AG09319 (cell line): Measurements from ENCODE around the gene FTCDNL1.

Experiments used
- DNase-seq: peaks from one replicate; pipeline ENCODE4 v3.0.0-alpha.2; 2010; ENCODE audit warnings: low read depth; ENCODE audit errors: extremely low read depth
- TF ChIP-seq, protein P1 (sequence below): IDR thresholded peaks from 2 replicates; pipeline ENCODE4 v1.5.1; 2011; ENCODE audit warnings: low read depth, mild to moderate bottlenecking, inconsistent platforms, low read length, moderate library complexity

Gene FTCDNL1

DNA sequence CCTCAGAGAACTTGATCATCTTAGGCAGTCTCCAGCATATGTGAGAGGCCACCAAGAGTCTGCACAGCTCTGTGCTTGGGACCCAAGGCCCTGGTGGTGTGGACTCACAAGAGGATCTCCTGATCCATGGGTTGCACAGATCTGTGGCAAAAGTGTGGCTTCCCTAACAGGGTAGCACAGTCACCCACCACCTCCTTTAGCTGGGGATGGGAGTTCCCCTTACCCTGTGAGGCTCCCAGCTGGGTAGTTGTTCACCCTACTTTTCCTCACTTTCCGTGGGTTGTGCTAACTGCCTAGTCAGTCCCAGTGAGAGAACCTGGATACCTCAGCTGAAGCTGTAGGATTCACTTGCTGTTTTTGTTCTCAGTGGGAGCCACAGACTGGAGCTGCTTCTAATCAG, 123.7 kb downstream of the FTCDNL1 start:
- TF ChIP-seq, protein P1, sequence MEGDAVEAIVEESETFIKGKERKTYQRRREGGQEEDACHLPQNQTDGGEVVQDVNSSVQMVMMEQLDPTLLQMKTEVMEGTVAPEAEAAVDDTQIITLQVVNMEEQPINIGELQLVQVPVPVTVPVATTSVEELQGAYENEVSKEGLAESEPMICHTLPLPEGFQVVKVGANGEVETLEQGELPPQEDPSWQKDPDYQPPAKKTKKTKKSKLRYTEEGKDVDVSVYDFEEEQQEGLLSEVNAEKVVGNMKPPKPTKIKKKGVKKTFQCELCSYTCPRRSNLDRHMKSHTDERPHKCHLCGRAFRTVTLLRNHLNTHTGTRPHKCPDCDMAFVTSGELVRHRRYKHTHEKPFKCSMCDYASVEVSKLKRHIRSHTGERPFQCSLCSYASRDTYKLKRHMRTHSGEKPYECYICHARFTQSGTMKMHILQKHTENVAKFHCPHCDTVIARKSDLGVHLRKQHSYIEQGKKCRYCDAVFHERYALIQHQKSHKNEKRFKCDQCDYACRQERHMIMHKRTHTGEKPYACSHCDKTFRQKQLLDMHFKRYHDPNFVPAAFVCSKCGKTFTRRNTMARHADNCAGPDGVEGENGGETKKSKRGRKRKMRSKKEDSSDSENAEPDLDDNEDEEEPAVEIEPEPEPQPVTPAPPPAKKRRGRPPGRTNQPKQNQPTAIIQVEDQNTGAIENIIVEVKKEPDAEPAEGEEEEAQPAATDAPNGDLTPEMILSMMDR: no peak
- DNase-seq: no peak

DNA sequence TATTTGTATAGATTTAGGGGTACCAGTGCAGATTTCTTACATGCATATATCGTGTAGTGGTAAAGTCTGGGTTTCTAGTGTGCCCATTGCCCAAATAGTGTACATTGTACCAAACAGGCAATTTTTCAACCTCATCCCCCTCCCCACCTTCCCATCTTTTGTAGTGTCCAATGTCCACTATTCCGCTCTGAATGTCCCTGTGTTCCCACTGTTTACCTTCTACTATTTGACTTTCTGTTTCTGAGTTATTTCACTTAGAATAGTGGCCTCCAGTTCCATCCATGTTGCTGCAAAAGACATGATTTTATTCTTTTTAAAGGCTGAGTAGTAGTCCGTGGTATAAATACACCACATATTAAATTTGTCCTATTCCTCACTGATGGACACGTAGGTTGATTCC, 132.9 kb downstream of the FTCDNL1 start:
- DNase-seq: no peak
- TF ChIP-seq, protein P1: no peak

DNA sequence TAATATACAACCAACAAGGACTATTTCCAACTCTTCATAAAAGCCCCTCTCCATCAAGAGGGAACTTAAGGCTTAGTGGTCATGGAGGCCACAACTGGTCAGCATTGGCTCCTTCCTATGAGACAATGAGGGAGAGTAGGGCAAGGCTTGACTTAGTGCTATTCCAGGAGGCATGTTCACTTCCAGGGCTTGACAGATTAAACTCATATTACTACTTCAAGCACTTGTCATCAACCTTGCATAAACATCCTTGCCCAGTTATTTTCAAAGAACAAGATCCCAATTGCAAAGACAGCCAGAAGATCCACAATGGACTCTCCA, 133.4 kb downstream of the FTCDNL1 start:
- TF ChIP-seq, protein P1: no peak
- no peak for DNase-seq

DNA sequence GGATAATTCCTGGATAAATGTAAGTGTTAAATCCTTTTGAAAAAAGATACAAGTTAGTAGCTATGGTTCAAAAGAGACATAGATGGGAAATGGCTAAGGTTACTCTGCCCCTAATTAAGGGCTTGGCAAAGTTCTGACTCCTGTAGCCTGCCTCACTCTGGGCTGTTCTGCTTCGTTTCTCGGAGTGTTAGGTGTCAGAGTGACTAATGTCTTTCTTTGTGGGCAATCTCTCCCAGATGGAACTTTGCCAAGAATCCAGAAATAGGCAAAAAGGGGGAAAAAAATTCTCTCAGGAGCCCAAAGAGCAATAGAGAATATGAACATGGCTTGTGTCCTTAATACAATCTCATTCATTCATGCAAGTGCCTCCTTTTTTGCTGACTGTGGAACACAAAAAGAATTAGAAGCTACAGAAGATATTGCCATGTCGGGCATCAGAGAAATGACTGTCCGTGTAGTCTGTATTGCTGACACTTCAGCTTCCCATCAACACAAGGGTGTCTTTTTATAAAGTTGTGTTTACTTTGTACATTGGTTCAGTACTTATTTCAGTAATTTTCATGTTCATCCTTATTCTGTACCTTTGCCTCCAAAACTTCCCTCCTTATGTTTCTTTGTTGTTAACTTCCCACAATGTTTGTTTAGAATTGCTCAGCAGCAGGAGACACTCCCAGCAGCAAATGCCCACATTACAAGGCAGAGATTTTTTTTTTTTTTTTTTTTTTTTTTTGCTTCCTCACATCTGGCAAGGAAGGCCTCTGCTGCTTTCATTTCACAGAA, 134.0 kb downstream of the FTCDNL1 start:
- TF ChIP-seq, protein P1: no peak
- no peak for DNase-seq

DNA sequence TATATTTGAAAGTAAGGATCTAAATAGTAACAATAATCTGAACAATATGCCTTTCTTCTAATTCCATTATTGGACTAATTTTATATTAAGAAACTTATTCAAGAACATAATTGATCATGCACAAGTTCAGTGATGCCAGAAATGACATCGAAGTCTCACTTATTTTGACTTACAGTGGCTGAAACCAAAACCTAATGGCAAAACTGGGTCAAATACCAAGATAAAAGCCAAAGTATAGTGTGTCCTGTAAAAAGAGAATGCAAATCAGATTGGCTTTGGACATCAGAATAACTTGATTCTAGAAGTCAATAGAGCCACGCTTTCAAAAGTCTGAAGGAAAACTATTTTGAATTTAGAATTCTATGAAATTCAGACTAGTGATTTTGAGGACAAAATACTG, 137.2 kb downstream of the FTCDNL1 start:
- no peak for DNase-seq
- TF ChIP-seq, protein P1: no peak

DNA sequence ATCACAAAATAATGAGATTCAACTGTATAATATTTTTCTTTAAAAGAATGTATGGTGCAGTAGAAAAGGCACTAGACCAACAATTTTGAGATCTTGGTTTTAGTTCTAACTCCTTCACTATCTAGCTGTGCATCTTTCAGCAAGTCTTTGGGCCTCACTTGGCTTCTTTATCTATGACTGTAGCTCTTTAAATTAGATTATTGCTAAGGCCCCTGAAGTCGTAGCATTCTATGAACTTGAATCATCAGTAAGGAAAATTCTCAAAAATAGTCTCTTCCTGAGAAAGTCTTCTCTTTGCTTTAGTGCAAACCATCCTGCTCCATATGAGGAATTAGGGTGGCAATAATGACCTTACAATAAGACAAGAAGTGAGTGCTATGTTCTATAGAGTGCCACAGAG, 140.4 kb downstream of the FTCDNL1 start:
- TF ChIP-seq, protein P1: no peak
- no peak for DNase-seq
